ENCODE measurements around the gene SPINT4. TPM values are rescaled to one million over a fixed set of nuclear protein-coding genes. Genes with fewer than 3 reads are reported as not detected.

Gene SPINT4
- not detected in 2 replicates for total RNA-seq

GRCh38 chr20:45722047-45722446 lies at the start of gene SPINT4:
SPINT4 (plus strand) TSS chr20:45722347; CDS start chr20:45722368, 21 bp downstream.

GRCh38 chr20:45701873-45702272 lies 20.3 kb upstream of the SPINT4 start, which contains the start of gene WFDC13:
WFDC13 (plus strand) TSS chr20:45702038; CDS start chr20:45702124, 86 bp downstream.

GRCh38 chr20:45704969-45705637 lies 17.0 kb upstream of the SPINT4 start, which contains the start of gene WFDC10B:
WFDC10B (minus strand) TSS chr20:45705019; CDS start chr20:45685992, 19,027 bp downstream.

Other genes starting within 250 kb of the SPINT4 start
- not detected in 2 replicates for gene SPINT3, start 206.7 kb upstream of the SPINT4 start, total RNA-seq
- gene WFDC6, start 182.9 kb upstream of the SPINT4 start, total RNA-seq: not detected in 2 replicates
- gene EPPIN, start 174.9 kb upstream of the SPINT4 start, total RNA-seq: not detected in 2 replicates
- not detected in 2 replicates for gene WFDC8, start 143.1 kb upstream of the SPINT4 start, total RNA-seq
- gene WFDC10A, start 92.6 kb upstream of the SPINT4 start, total RNA-seq: not detected in 2 replicates
- gene WFDC9, start 91.1 kb upstream of the SPINT4 start, total RNA-seq: not detected in 2 replicates
- gene WFDC11, start 52.1 kb upstream of the SPINT4 start, total RNA-seq: not detected in 2 replicates
- not detected in 2 replicates for gene WFDC13, start 20.3 kb upstream of the SPINT4 start, total RNA-seq
- gene WFDC10B, start 17.3 kb upstream of the SPINT4 start, total RNA-seq: not detected in 2 replicates
- 0.89 and 5.8 TPM in 2 replicates for gene WFDC3, start 69.5 kb downstream of the SPINT4 start, total RNA-seq
- 28.5 and 34.6 TPM in 2 replicates for gene DNTTIP1, start 69.6 kb downstream of the SPINT4 start, total RNA-seq
- 85.6 and 91.8 TPM in 2 replicates for gene UBE2C, start 90.3 kb downstream of the SPINT4 start, total RNA-seq
- not detected in 2 replicates for gene TNNC2, start 105.0 kb downstream of the SPINT4 start, total RNA-seq
- 69.8 and 73.5 TPM in 2 replicates for gene SNX21, start 111.5 kb downstream of the SPINT4 start, total RNA-seq
- gene ACOT8, start 135.0 kb downstream of the SPINT4 start, total RNA-seq: 58.3 and 71.8 TPM in 2 replicates
- gene ZSWIM3, start 135.3 kb downstream of the SPINT4 start, total RNA-seq: 2.6 and 5.1 TPM in 2 replicates
- gene ZSWIM1, start 158.9 kb downstream of the SPINT4 start, total RNA-seq: 7.8 and 12.2 TPM in 2 replicates
- not detected in 2 replicates for gene SPATA25, start 165.3 kb downstream of the SPINT4 start, total RNA-seq
- gene NEURL2, start 168.9 kb downstream of the SPINT4 start, total RNA-seq: 1.2 and 6.4 TPM in 2 replicates
- 87.2 and 101 TPM in 2 replicates for gene CTSA, start 169.0 kb downstream of the SPINT4 start, total RNA-seq
- gene PLTP, start 189.8 kb downstream of the SPINT4 start, total RNA-seq: 36.3 and 43.6 TPM in 2 replicates
- 13.8 and 31.7 TPM in 2 replicates for gene PCIF1, start 212.3 kb downstream of the SPINT4 start, total RNA-seq
- gene ZNF335, start 249.9 kb downstream of the SPINT4 start, total RNA-seq: 9.5 and 12.4 TPM in 2 replicates